ENCODE results near the gene GPC3.

DNA sequence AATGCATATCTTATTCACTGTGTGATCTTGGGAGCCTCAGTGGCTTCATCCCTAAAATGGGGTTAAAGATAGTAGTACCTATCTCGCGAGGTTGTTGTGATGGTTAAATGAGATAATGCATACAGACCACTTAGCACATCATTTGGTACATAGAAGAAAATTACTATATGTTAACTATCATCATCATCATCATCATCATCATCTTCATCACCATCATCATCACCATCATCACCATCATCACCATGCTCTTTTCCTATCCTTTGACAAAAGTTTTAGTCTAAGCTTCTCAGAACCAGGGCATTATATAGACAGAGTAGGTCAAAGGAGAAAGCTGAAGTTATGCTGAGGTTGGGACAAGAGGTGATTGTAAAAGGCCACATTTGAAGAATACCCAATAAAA is 145.0 kb downstream of the GPC3 start:
- TF ChIP-seq, protein P1, sequence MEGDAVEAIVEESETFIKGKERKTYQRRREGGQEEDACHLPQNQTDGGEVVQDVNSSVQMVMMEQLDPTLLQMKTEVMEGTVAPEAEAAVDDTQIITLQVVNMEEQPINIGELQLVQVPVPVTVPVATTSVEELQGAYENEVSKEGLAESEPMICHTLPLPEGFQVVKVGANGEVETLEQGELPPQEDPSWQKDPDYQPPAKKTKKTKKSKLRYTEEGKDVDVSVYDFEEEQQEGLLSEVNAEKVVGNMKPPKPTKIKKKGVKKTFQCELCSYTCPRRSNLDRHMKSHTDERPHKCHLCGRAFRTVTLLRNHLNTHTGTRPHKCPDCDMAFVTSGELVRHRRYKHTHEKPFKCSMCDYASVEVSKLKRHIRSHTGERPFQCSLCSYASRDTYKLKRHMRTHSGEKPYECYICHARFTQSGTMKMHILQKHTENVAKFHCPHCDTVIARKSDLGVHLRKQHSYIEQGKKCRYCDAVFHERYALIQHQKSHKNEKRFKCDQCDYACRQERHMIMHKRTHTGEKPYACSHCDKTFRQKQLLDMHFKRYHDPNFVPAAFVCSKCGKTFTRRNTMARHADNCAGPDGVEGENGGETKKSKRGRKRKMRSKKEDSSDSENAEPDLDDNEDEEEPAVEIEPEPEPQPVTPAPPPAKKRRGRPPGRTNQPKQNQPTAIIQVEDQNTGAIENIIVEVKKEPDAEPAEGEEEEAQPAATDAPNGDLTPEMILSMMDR (IDR thresholded peaks at IDR 0.05): no peak
- TF ChIP-seq POLR2A (IDR thresholded peaks at IDR 0.05) (no peak), POLR2AphosphoS5 (IDR thresholded peaks at IDR 0.05) (no peak)
